Body of pancreas (tissue), 4 donors: ENCODE results near the gene MIEF2.

Source experiments
- POLR2A ChIP-seq, 3 donors: fragments of 450-650 bp; IDR thresholded peaks; one replicate each; pipeline ENCODE4 v1.6.1; 2016; ENCODE audit warnings: antibody characterized with exemption in 3 of 3, mild to moderate bottlenecking in 2 of 3
- TF ChIP-seq, protein P1 (sequence below), 7 experiments: fragments of 450-650 bp in 4 of 7; fragments of 200-600 bp in 3 of 7; sonication (generic) in 3 of 7; IDR thresholded peaks; one replicate each; pipeline ENCODE4 v1.5.1; 2016 to 2019; ENCODE audit warnings: antibody characterized with exemption in 7 of 7

DNA sequence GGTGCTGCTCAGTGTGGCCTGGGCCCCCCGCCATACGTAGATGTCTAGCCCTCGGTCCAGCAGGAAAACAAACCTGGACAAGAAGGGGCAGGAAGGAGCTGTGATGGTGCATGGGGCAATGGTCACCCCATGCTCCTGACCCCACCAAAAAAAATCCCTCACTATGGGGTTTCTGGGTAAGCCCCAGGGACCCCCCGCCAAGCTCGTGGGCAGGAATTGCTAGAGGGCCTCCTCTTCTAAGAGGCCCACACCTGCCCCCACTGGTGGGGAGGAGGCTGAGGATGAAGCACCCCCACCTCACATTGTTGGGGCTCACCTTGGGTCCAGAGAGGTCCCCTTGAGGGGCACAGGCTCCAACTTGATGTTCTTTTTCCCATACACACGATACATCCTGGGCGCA lies 11.7 kb upstream of the MIEF2 start:
- TF ChIP-seq, protein P1, sequence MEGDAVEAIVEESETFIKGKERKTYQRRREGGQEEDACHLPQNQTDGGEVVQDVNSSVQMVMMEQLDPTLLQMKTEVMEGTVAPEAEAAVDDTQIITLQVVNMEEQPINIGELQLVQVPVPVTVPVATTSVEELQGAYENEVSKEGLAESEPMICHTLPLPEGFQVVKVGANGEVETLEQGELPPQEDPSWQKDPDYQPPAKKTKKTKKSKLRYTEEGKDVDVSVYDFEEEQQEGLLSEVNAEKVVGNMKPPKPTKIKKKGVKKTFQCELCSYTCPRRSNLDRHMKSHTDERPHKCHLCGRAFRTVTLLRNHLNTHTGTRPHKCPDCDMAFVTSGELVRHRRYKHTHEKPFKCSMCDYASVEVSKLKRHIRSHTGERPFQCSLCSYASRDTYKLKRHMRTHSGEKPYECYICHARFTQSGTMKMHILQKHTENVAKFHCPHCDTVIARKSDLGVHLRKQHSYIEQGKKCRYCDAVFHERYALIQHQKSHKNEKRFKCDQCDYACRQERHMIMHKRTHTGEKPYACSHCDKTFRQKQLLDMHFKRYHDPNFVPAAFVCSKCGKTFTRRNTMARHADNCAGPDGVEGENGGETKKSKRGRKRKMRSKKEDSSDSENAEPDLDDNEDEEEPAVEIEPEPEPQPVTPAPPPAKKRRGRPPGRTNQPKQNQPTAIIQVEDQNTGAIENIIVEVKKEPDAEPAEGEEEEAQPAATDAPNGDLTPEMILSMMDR (IDR thresholded peaks at IDR 0.05): no peak
- TF ChIP-seq POLR2A (IDR thresholded peaks at IDR 0.05): no peak
